Lower leg skin (tissue), 4 donors: ENCODE data around the gene NUAK2. TPM values are rescaled to one million over a fixed set of nuclear protein-coding genes. Genes with fewer than 3 reads are reported as not detected.

ENCODE experiments used
- DNase-seq, 2 donors: peaks; one replicate each; pipeline ENCODE4 v3.0.0-alpha.2; 2019; ENCODE audit warnings: low spot score in 2 of 2
- H3K4me3 ChIP-seq: fragments of 200-600 bp; sonication (generic); 2 replicates; pipeline ENCODE4 v1.5.1; 2017; ENCODE audit warnings: mild to moderate bottlenecking, low read depth; ENCODE audit not compliant: poor library complexity, severe bottlenecking
- POLR2A ChIP-seq, 2 donors: fragments of 450-650 bp; IDR thresholded peaks; one replicate each; pipeline ENCODE4 v1.6.1; 2016 to 2017; ENCODE audit warnings: antibody characterized with exemption in 2 of 2, mild to moderate bottlenecking in 1 of 2, moderate library complexity in 1 of 2
- WGBS, 2 donors: methylation state at CpG; one replicate each; pipeline ENCODE4 v1.1.5; 2018; 5-methylcytosine and 5-hydroxymethylcytosine counted together
- intact Hi-C: fragments of 100-400 bp; cut with DNase I; formaldehyde crosslinking; loops from one replicate; pipeline ENCODE4 v1.15.0; 2023; ENCODE audit warnings: low total_unique reads
- total RNA-seq, 4 donors: library from RNA; depleted of rRNA; stranded (reverse); fragments of >200 nt; gene quantifications; one replicate each; pipeline ENCODE4 v1.1.0, GENCODE V29; 2016
- TF ChIP-seq, protein P1 (sequence below), 3 donors: fragments of 450-650 bp; IDR thresholded peaks; one replicate each; pipeline ENCODE4 v1.5.1; 2016; ENCODE audit warnings: antibody characterized with exemption in 3 of 3, mild to moderate bottlenecking in 3 of 3, moderate library complexity in 2 of 3

NUAK2 gene
- total RNA-seq, 4 donors from 2014 or later, result 31.9 to 39.2 (median 32.3) TPM

DNA sequence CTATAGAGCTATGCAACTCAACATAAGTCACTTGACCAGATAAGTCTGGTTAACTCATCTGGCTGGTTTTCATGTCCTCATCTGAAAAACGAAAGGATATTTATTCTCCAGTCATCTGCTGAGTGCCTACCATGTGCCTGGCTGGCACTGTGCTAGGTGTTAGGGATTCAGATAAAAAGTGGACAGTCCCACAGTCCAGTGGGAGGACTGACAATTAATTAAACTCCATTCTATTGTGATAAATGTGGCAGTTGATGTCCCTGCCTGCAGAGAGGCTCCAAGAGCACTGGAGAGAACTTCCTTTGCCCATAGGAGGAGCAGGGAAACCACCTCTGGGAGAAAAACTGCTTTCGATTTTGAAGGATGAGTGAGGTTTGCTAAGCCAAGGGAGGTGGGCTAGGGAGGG, 5.4 kb downstream of the NUAK2 start:
- 41 to 46% methylated on average over 2 of the region's 2 CpGs for WGBS, 2 donors

DNA sequence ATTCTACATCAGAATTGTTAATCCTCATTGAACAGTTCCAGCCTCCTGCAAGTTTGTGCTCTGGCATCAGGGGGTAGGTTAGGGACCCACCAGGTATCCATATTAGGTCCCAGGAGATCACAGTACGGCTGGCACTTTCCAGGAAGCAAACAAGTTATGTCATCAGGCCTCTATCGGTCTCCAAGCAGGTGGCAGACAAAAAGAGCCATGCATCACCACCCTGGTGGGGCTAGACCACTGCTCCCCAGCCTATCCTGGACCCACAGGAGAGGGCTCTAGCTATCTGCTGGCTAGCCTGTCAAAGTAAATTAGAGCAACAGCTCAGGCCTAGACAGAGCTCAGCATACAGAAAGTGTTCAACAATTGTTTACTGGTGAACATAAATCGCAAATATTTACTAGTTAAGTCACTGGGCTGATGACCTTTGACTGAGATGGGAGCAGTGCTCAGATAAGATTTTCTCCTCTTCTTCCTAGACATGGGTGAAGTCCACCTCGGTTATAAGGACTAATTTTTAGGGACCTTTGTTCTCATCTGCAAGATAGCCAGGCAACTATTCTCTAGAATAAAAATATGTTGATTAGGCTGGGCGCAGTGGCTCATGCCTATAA, 6.4 kb downstream of the NUAK2 start:
- WGBS, 2 donors, result 87 to 93% methylated on average over 5 of the region's 5 CpGs
- TF ChIP-seq POLR2A (IDR thresholded peaks at IDR 0.05), result no peak
- TF ChIP-seq, protein P1, sequence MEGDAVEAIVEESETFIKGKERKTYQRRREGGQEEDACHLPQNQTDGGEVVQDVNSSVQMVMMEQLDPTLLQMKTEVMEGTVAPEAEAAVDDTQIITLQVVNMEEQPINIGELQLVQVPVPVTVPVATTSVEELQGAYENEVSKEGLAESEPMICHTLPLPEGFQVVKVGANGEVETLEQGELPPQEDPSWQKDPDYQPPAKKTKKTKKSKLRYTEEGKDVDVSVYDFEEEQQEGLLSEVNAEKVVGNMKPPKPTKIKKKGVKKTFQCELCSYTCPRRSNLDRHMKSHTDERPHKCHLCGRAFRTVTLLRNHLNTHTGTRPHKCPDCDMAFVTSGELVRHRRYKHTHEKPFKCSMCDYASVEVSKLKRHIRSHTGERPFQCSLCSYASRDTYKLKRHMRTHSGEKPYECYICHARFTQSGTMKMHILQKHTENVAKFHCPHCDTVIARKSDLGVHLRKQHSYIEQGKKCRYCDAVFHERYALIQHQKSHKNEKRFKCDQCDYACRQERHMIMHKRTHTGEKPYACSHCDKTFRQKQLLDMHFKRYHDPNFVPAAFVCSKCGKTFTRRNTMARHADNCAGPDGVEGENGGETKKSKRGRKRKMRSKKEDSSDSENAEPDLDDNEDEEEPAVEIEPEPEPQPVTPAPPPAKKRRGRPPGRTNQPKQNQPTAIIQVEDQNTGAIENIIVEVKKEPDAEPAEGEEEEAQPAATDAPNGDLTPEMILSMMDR (IDR thresholded peaks at IDR 0.05), result no peak
- DNase-seq, result no peak
- no peak overlapping the region for H3K4me3 ChIP-seq
- intact Hi-C loops, result no loop called here

More for the DNA sequence above, 5.4 kb downstream of the NUAK2 start:
- TF ChIP-seq POLR2A (IDR thresholded peaks at IDR 0.05), result no peak
- TF ChIP-seq, protein P1 (IDR thresholded peaks at IDR 0.05), result no peak
- H3K4me3 ChIP-seq, result no peak overlapping the region
- DNase-seq, result no peak
- intact Hi-C loops, result no loop called here

DNA sequence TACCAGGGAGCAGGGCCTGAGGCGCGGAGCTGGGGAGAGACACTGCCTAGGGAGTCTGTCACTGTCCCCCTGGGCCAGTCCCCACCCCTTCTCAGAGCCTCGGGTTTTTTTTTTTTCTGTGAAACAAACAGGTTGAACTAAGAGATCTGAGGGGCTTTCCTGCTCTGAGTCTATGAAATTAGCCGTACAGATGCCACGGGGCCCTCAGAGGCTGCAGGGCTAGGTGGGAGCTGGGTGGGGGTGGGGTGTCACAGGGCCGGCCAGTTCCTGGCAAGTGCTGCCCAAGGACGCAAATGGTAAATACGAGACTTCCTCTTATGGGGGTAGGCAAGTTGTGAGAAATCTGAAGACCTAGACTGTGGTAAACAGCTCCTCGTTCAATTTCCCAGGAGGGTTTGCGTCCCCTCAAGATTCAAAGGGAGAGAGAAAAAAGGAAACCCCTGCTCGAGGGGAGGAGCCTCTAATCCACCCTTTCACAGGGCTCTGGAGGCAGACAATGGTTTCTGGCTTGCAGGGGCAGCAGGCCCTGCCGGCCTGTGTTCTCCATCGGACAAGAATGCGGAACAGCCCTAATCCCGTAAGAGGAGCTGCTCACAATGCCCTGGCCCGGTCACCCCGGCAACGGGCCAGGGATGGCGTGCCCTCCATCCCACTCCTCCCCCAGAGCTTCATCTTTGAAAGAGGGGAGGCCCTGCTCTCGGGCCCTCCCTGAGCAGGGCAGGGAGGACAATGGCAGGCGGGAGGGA, 7.8 kb downstream of the NUAK2 start:
- DNase-seq, result no peak
- 44 to 45% methylated on average over 20 to 21 of the region's 21 CpGs for WGBS, 2 donors
- H3K4me3 ChIP-seq, result no peak overlapping the region
- TF ChIP-seq POLR2A (IDR thresholded peaks at IDR 0.05), result no peak
- TF ChIP-seq, protein P1 (IDR thresholded peaks at IDR 0.05), result no peak
- intact Hi-C loops, result no loop called here

DNA sequence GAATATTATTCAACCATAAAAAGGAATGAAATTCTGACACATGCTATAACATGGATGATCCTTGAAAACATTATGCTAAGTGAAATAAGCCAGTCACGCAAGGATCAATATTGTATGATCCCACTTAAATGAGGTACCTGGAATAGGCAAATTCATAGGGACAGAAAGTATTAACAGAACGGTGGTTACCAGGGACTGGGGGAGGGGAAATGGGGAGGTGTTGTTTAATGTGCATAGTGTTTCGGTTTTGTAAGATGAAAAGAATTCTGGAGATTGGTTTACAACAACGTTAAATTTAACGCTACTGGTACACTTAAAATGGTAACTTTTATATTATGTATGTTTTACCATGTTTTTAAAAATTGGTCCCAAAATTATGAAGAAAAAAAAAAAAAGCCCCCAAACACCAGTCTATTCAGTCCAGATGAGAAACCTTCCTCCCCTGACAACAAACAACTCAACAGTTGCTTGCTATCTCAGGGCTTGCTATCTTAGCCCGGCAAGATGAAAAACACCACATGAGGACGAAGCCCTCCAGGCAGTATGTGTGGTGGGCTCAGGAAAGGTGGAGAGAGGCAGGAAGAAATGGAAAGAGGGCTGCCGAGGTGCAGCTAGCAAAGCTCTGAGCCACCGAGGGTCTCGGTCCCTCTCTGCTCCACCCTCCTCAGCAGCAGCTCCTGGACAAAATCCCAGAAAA, 8.5 kb downstream of the NUAK2 start:
- no peak for TF ChIP-seq POLR2A (IDR thresholded peaks at IDR 0.05)
- TF ChIP-seq, protein P1 (IDR thresholded peaks at IDR 0.05), result no peak
- WGBS, 2 donors, result 79 to 80% methylated on average over 10 of the region's 10 CpGs
- intact Hi-C loops, result no loop called here
- no peak overlapping the region for H3K4me3 ChIP-seq
- no peak for DNase-seq

DNA sequence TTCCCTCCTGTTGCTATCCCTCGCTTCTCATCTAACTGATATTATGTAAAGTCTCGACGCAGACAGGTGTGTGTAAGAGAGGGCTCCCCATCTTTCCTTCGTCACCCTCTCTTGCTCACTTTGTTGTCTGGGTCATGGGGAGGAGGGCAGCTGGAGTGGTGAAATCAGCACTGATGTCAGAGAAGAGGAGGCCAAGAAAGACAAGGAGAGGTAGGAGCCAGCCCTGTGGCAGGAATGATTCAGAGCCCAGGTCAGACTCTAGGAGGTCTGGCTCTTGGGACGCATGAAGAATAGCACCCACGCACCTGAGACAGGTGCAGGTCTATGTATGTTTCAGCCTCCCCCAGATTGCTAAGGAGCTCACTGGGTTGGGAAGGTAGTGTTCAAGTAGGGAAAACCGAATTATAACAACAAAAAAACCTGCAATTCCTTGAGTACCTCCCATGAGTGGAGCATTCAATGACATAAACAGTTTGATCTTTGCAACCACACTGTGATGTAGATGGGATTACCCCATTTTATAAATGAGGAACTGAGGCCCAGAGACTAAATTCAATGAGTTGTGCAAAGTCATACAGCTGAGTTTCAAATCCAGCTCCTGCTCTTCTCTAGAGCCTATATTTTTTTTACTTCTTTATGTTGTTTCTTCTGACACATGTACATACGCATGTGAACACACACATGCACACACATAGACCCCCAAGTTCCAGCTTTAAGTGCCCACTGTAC, 10.4 kb downstream of the NUAK2 start:
- intact Hi-C loops, result no loop called here
- WGBS, 2 donors, result 91 to 92% methylated on average over 8 of the region's 8 CpGs
- no peak overlapping the region for H3K4me3 ChIP-seq
- TF ChIP-seq POLR2A (IDR thresholded peaks at IDR 0.05), result no peak
- TF ChIP-seq, protein P1 (IDR thresholded peaks at IDR 0.05), result no peak
- no peak for DNase-seq
